GM18870 (cell line): Measurements from ENCODE around the gene COL4A2.
"Not testable (repeated sequence)": the region's sequence is repeated elsewhere in the genome, so short reads cannot be mapped to it uniquely, and the experiment has no call there.

Experiments used
- ATAC-seq: cut with Tn5 transposase; IDR thresholded peaks from one replicate; pipeline ENCODE4 v1.9.1; 2021; ENCODE audit warnings: moderate library complexity; ENCODE audit not compliant: unreplicated experiment

COL4A2 gene

DNA sequence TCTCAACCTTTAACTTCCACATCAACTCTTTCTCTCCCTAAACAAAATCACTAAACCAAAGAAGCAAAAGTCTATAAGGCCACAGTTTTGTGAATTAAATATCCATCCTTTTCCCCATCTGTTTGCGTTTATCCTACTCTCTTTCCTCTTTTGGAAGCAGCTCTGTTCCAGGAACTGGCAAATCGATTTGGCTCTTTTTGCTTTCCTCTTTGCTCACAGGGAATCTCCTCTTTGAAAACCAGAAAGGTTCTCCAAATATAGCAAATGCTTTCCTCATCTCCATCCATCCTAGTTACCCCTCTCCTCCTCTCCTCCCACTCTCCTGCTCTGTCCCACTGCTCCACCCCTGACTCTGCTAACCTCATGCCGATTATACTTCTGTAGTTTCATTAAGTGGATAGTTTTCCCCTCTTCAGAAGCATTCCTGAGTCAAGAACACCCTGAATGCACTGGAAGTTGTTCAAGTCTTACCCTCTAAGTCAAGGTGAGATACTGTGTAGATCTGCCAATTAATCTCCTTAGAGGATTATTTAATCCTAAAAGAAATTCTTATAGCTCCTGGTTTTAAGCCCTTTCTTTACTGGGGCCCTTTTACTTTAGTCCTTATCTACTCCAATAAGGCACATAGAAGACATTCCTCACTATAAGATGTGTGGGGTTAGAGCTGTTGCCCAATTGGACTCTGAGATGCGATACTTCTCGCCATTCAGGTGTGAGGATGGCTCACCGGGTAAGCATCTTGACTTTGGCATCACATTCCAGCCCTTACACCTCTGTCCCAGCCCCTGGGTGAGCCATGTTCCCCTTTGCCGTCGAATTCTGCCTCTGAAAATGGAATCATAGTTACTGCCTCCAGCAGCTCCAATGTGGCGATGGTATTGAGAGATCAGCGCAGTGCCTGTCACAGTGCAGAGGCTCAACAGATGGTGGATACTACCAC is 67.6 kb downstream of the COL4A2 start:
- ATAC-seq: no peak

- ATAC-seq: no peak
Observed at GRCh38 chr13:110376120-110376519, 69.0 kb downstream of the COL4A2 start.

GRCh38 chr13:110377178-110377825 is 70.2 kb downstream of the COL4A2 start:
- ATAC-seq: no peak

DNA sequence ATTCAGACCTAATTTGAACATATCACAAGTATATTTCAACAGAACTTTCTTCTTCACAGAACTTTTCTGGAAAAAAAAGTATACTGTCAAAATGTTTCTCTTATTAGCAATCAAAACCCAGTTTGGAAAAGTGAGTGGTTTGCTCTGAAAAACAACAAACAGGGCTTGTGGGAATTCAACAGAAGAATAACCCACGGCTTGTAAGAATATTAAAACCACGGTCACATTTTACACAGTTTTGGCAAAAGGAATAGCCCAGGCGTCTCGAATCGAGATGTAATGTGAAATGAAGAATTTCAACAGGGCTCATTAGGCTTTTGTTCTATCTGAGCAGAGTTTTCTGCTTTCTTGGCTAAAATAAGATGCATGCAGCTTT is 70.7 kb downstream of the COL4A2 start:
- ATAC-seq: no peak

GRCh38 chr13:110379358-110379757 is 72.3 kb downstream of the COL4A2 start:
- ATAC-seq: no peak

DNA sequence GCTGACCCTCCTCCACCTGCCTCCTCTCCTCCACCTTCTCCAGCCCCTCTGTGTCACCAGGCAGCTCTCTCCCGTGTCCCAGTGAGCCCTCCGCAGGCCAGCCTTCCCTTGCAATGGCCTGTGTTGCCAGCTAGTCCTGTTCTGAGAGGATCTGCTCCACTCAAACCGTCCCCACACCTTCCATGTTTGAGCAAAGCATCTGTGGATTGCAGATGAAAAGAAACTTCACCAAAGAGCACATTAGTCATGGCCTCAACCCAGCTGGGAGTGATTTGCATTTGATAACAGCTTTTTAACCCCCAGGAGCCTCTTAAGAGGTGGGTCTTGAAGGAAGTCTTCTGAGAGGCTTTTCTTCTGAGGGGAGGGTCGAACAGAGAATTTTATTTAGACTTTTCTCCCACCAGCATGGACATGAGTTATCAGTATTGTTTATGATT is 72.8 kb downstream of the COL4A2 start:
- no peak for ATAC-seq

DNA sequence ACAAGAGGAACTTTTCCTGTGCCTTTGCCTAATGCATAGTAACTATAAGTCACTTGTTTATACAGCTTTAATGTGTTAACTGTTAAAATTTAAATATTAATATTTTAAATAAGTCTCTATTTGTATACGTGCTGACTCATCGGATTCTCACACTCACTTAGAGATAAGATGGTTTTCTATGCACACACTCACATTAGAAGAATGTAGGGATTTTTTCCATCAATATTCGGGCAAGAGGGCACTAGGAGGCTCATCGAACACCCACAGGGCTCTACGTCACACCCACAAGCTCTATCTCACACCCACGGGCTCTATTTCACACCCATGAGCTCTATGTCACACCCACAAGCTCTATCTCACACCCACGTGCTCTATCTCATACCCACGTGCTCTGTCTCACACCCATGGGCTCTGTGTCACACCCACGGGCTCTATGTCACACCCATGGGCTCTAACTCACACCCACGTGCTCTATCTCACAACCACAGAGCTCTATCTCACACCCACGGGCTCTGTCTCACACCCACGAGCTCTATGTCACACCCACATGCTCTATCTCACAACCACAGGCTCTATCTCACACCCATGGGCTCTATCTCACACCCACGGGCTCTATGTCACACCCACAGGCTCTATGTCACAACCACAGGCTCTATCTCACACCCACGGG is 73.4 kb downstream of the COL4A2 start:
- ATAC-seq: no peak

- no peak for ATAC-seq
Observed at GRCh38 chr13:110381029-110381360, 73.9 kb downstream of the COL4A2 start.

DNA sequence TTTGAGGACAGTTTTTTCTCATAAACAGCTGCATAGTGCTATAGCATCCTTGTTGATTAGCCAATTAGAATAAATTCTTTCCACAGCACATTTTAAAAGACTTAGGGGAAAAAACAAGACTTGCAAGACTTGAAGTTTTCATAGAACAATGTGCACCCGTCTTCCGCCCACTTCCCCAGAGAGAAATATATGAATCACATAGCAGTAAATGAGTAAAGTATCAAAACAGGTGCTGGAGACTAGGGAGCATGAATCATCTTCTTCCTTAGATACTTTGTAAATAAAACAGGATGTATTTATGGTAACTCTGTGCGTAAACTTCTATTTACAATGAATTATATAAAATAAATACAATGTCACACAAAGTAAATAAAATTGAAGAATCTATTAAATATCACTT is 75.1 kb downstream of the COL4A2 start:
- ATAC-seq: no peak

DNA sequence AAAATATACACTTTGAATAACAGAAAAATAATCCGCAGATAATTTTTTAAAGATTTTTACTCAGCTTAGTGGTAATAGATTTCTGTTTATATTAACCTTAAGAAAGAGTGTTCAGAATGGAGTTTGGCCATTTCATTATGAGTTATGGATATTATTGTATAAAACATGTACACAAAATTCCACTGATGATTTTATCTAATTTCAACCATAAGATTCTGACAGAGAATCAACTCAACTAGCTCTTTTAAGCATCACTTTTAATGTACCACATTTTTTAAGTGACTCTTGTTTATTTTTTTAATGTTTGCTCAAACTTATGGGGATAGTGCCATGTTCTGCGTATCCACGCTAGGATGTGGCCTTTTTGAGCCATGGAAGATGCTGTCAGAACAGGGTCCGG is 75.7 kb downstream of the COL4A2 start:
- ATAC-seq: no peak

DNA sequence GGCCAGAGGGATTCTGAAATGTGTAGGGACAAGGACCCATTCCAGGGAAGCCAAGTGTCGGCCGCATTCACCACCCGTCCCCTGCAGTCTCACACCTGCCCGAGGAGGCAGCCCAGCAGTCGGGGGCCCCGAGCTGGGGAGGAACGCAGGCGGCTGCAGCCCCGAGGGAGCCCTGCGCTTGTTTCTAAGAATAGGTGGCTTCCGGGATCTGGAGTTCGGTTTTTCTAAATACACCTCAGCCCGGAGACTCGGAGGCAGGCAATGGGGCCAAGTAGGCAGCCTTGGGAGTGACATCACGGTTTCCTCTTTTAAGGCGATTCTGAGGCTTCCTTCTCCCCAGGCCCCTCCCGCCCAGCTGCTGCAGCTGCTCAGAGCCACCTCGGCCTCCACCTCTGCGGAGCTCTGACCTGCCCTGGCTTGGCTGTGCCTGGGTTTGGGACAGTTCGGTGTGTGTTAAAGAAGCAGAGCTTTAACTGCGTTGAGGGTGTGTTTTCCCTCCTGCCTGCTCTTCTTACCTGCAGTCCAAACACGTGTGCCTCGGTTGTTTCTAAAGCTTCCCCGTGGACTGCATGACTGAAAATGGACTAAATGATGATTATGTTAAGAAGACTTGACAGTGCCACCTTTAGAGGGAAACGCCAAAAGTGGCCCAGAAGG is 80.5 kb downstream of the COL4A2 start:
- ATAC-seq: peak; percentile 87

DNA sequence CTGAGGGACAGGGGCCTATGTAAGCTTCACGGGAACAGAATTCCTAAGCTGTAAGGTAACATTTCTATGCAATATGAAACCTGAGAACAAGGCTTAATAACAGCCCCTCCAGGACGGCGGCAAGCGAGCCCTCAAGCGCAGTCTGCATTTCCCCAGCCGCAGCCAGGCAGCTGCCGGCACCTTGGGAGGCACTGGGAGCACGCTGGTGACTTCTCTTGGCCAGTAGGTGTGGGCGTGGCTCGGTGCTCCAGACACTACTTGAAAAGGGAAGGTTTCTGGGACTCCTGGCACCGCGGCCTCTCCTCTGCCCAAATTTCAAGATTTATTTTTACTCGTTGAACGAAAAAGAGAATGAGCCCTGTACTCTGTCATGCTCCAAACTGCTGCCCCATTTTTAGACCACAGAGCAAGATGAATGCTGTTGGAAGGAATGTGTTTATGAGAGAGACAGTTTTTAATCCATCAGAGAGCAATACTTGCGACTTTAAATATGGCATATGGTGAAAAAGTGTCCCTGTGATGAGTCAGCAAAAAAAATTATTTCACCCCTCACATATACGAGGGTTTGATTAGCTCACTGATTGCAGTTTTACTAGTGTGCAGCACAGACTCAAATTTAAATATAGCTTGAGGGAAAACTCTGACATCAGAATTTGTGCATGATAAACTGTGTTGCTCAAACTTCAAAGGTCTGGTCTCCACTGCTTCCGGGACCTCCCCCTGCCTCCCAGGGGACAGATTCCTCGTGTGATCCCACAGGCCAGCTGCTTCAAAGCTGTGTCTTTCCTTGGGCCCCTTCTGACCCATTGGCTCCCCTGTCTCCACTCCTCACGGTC is 81.2 kb downstream of the COL4A2 start:
- ATAC-seq: no peak

DNA sequence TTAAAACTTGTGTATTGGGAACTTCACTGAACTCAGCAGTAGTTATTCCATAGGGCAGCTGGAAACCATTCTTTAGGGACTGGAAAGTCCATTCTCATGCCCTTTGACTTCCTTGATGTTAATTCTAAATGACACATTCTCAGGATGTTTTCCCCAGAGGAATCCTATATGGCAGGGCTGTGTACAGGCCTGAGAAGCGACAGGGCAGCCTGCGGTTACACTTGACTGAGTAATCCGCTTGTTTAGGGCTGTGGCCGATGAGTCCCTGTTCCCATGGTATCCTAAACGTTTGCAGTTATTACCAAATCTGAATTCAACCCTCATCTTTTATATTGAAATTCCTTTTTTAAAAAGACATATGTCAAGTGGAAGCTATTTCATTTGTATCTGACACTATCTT is 83.5 kb downstream of the COL4A2 start:
- no peak for ATAC-seq

DNA sequence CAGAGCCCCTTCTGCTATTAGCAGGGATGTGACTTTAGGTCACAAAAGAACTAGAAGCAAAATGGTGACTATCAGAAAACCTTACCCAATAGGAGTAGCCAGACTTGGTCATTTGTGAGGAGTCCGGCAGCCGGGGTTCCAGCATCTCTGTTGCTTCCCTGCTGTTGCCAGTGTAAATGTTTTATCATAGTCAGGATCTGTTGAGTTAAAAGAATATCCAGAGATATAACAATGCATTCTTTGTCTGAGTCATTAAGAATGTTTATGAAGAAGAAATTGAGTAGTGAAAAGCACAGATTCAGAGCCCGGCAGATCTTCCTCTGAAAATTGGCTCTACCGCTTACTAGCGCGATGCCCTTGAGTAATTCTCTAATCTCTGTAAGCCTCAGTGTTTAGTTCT is 84.2 kb downstream of the COL4A2 start:
- ATAC-seq: no peak

GRCh38 chr13:110392510-110393240 is 85.6 kb downstream of the COL4A2 start:
- ATAC-seq: no peak

DNA sequence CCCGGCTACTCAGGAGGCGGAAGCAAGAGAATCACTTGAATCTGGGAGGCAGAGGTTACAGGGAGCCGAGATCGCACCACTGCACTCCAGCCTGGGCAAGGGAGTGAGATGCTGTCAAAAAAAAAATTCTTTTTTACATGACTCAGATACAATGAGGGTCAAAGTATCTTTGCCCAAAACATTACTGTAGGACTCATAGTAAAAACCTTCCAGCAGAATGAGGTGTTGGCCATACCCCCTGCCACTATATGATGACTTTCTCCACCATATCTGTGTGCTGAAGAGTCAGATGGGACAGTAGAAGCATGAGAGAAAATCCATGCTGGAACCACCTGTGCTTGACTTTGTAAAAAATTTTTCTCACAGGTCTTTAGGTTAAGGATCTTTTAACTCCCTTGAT is 86.7 kb downstream of the COL4A2 start:
- no peak for ATAC-seq

GRCh38 chr13:110394371-110394841 is 87.3 kb downstream of the COL4A2 start:
- ATAC-seq: no peak

DNA sequence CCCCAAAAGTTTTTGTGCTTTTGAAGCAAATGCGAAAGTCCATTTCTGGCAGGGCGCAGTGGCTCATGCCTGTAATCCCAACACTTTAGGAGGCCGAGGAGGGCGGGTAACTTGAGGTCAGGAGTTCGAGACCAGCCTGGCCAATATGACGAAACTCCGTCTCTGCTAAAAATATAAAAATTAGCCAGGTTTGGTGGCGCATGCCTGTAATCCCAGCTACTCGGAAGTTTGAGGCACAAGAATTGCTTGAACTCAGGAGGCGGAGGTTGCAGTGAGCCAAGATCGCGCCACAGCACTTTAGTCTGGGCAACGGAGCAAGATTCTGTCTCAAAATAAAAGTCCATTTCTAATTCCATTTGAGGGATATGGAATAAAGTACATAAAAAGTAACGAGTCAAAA is 88.5 kb downstream of the COL4A2 start:
- ATAC-seq: not testable (repeated sequence)

DNA sequence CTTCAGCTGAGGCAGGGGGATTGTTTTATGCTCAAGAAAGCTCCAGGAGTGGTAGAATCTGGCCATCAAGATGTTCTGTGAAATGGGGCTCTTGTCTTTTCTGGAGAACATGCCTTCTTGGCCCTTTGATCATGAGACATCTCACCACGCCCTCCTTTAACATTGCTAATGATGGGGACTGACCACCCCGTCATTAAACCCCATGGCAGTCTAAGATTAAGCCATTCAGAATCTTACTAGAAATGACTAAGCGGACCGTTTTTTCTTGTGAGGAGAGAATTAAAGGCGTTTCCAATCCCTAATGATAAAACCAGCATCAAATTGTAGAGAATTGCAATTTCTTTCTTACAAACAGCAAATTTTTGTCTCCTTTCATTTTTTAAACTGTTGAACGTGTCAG is 89.4 kb downstream of the COL4A2 start:
- no peak for ATAC-seq

DNA sequence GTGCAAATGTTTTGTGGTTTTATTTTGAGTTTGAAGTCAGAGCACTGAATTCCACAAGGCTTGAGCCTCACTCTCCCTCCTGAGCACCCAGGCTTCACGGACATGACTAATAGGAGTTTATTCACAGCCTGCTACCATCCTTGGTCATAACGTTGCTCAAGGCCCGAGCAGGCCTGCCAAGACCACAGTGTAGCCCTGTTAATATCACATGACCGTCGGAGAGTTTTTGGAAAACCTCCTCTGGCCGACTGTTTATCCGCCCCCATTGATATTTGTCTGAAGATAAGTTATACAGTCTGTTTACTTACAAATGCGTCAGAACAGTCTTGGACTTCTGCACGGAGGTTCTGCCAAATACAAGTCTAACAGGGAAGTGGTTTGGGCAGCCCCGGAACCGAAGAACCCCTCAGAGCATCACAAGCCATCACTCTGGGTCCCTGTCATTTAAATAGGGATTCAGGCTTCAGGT is 89.9 kb downstream of the COL4A2 start:
- no peak for ATAC-seq
